Tibial nerve (tissue), 4 donors: ENCODE results near the gene VPS26C. TPM values are rescaled to one million over a fixed set of nuclear protein-coding genes. Genes with fewer than 3 reads are reported as not detected.

Experiments
- DNase-seq, 2 donors: peaks; one replicate each; pipeline ENCODE4 v3.0.0-alpha.2; 2019; ENCODE audit warnings: low spot score in 2 of 2
- H3K27ac ChIP-seq, 4 donors: fragments of 200-600 bp; sonication (generic) in 3 of 4; one replicate each; pipeline ENCODE4 v1.5.1; 2017 to 2019; ENCODE audit warnings: mild to moderate bottlenecking in 1 of 4
- H3K27me3 ChIP-seq, 2 donors: fragments of 200-600 bp; sonication (generic) in 1 of 2; one replicate each; pipeline versions ENCODE4 v1.5.1 to v1.6.0; 2017 to 2019
- H3K36me3 ChIP-seq, 3 donors: fragments of 200-600 bp; sonication (generic); one replicate each; pipeline ENCODE4 v1.5.1; 2018 to 2019
- H3K4me1 ChIP-seq, 4 donors: fragments of 200-600 bp; sonication (generic) in 3 of 4; one replicate each; pipeline ENCODE4 v1.5.1; 2017 to 2019
- H3K4me3 ChIP-seq, 4 donors: fragments of 200-600 bp; sonication (generic) in 3 of 4; one replicate each; pipeline ENCODE4 v1.5.1; 2017 to 2019; ENCODE audit warnings: mild to moderate bottlenecking in 1 of 4, moderate library complexity in 1 of 4
- H3K9me3 ChIP-seq, 4 donors: fragments of 200-600 bp; sonication (generic) in 3 of 4; one replicate each; pipeline ENCODE4 v1.5.1; 2017 to 2019
- CTCF ChIP-seq, 5 experiments: fragments of 200-600 bp in 3 of 5; fragments of 450-650 bp in 2 of 5; sonication (generic) in 3 of 5; IDR thresholded peaks; one replicate each; pipeline ENCODE4 v1.5.1; 2016 to 2019; ENCODE audit warnings: antibody characterized with exemption in 5 of 5, mild to moderate bottlenecking in 3 of 5, moderate library complexity in 2 of 5
- EP300 ChIP-seq, 2 donors: sonication (generic); formaldehyde crosslinking; IDR thresholded peaks; one replicate each; pipeline ENCODE4 v1.6.1; 2017; ENCODE audit warnings: antibody characterized with exemption in 2 of 2, mild to moderate bottlenecking in 1 of 2
- POLR2A ChIP-seq, 2 donors: fragments of 450-650 bp; IDR thresholded peaks; one replicate each; pipeline ENCODE4 v1.6.1; 2017; ENCODE audit warnings: antibody characterized with exemption in 2 of 2, mild to moderate bottlenecking in 2 of 2, moderate library complexity in 2 of 2
- WGBS, 2 donors: methylation state at CpG; one replicate each; pipeline ENCODE4 v1.1.5; 2018; 5-methylcytosine and 5-hydroxymethylcytosine counted together
- total RNA-seq, 4 donors: library from RNA; depleted of rRNA; stranded (reverse); fragments of >200 nt; gene quantifications; one replicate each; pipeline ENCODE4 v1.1.0, GENCODE V29; 2016

VPS26C gene
- total RNA-seq, 4 donors from 2014 or later, result 34.7 to 55.8 (median 51.6) TPM

GRCh38 chr21:37263827-37264600 is 3.1 kb downstream of the VPS26C start:
- 79 to 85% methylated on average over 6 of the region's 6 CpGs for WGBS, 2 donors
- H3K4me1 ChIP-seq, result peaks cover 0 to 35% (median 12%) of the 10 kb centered on the region in 4 donors
- H3K4me3 ChIP-seq, result no peak overlapping the region
- H3K36me3 ChIP-seq, result no peaks in the 10 kb centered on the region
- H3K27ac ChIP-seq, result no peak overlapping the region
- H3K9me3 ChIP-seq, result no peaks in the 10 kb centered on the region
- TF ChIP-seq POLR2A (IDR thresholded peaks at IDR 0.05) (no peak), CTCF (IDR thresholded peaks at IDR 0.05) (no peak), EP300 (IDR thresholded peaks at IDR 0.05) (no peak)
- DNase-seq, result no peak
- H3K27me3 ChIP-seq, result no peaks in the 10 kb centered on the region

- TF ChIP-seq EP300 (IDR thresholded peaks at IDR 0.05), result no peak
- no peak for TF ChIP-seq POLR2A (IDR thresholded peaks at IDR 0.05)
- no peak for TF ChIP-seq CTCF (IDR thresholded peaks at IDR 0.05)
- Histone ChIP-seq H3K9me3 (no peaks in the 10 kb centered on the region), H3K27me3 (no peaks in the 10 kb centered on the region), H3K27ac (no peak overlapping the region), H3K36me3 (no peaks in the 10 kb centered on the region), H3K4me1 (peaks cover 0 to 33% (median 3%) of the 10 kb centered on the region in 4 donors), H3K4me3 (no peak overlapping the region)
- no peak for DNase-seq
- WGBS, 2 donors, result 81 to 84% methylated on average over 5 of the region's 5 CpGs
Measured at GRCh38 chr21:37259426-37259825, 7.7 kb downstream of the VPS26C start.

GRCh38 chr21:37257967-37258877 is 8.9 kb downstream of the VPS26C start:
- DNase-seq, result no peak
- TF ChIP-seq CTCF (IDR thresholded peaks at IDR 0.05), result no peak
- peak in 1 of 2 donors; percentile 16 for TF ChIP-seq EP300 (IDR thresholded peaks at IDR 0.05)
- Histone ChIP-seq H3K27me3 (no peaks in the 10 kb centered on the region), H3K27ac (peak overlapping the region; percentile 38 to 83 (median 74)), H3K36me3 (no peaks in the 10 kb centered on the region), H3K4me3 (peak overlapping the region; percentile 28 to 65 (median 46)), H3K4me1 (peaks cover 0 to 32% (median 3%) of the 10 kb centered on the region in 4 donors), H3K9me3 (no peaks in the 10 kb centered on the region)
- 15 to 21% methylated on average over 51 to 54 of the region's 55 CpGs for WGBS, 2 donors

GRCh38 chr21:37257511-37257966 is 9.6 kb downstream of the VPS26C start:
- Histone ChIP-seq H3K36me3 (no peaks in the 10 kb centered on the region), H3K4me3 (peak overlapping the region; percentile 28 to 65 (median 46)), H3K27ac (peak overlapping the region; percentile 32 to 83 (median 74)), H3K9me3 (no peaks in the 10 kb centered on the region), H3K4me1 (peaks cover 0 to 32% (median 3%) of the 10 kb centered on the region in 4 donors), H3K27me3 (no peaks in the 10 kb centered on the region)
- no peak for TF ChIP-seq CTCF (IDR thresholded peaks at IDR 0.05)
- no peak for DNase-seq
- 1 to 12% methylated on average over 22 of the region's 22 CpGs for WGBS, 2 donors
